ENCODE measurements around the gene MSX1.

MSX1 gene

DNA sequence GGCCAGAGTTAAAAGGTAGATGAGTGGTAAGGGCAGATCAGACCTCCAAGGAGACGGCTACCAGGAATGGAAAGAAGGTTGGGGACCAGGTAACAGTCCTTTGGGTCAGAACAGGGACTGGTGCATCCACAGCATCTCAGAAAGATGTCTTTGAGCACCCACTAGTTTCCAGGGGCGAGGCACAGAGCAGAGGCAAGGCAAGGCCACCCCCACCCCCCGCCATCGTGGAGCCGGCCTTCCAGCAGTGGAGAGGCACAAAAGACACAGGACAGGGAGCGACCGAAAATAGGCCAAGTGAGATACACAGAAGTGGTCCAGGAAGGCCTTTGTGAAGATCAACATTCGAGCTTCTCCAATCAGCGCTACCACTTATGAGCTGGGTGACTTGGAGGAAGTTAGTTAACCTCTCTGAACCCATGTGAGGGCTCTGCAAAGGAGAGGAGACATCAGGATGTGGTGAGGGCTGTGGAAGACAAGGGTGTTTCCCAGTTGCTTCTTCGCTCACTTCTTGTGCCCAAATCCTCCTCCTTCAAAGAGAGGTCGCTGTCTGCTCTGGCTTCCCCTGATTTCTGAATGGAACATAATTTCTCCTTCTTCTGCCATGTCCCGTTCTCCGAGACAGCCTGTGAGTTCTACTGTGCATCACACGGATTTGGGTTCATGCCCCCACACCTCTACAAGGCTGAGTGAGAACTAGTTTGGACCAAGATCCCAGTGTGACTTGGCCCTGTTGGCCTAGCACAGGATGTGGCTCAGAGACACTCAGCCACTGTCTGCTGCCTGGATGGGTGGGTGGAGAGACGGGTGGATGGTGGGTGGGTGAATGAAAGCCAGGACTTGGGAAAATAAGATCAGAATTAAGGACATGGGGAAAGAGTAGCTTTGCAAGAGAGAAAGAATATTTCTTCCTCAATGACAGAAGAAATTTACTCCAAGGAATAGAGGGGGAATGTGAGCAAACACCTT is 16.7 kb upstream of the MSX1 start:
- DNase-seq, result no peak

DNA sequence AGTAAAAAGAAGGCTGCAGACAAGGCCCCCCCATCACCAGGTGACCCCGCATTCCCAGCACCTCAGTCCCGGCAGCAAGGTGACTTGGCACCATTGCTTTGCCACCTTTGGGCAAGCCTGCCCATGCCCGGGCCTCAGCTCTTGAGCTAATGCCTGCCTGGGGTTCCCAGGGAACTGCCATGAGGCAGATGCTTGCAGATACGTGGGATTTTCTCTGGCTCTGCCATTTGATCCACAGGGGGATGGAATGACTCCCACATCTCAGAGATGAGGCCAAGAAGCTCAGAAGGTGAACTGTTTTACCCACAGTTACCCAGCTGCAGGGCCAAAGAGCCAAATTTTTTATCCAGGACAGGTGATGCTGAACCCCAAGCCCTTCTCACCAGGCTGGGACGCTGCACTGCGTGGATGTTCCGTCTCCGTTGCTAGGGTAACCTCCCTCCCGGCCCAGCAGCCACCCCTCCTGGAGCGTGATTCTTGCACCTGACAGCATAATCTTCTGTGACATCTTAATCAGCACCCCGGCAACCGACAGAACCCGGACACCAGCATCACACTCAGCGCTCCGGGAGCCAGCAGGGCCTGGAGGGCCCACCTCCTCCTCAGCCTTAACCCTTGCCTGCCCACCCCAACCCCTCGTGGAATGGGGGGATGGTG is 15.7 kb upstream of the MSX1 start:
- DNase-seq, result no peak

DNA sequence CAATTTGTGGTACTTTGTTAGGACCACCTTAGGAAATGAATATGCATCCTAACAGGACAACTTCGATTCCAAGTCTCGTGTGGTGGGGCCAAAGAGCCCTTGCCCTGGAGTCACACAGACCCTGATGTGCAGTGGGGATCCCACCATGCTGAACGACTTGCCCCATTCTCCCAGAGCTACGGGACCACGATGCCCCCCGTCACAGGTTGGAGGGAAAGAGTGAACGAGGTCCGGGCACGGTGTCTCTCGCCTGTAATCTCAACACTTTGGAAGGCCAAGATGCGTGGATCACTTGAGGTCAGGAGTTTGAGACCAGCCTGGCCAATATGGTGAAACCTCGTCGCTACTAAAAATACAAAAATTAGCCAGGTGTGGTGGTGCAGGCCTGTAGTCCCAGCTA is 14.4 kb upstream of the MSX1 start:
- no peak for DNase-seq

DNA sequence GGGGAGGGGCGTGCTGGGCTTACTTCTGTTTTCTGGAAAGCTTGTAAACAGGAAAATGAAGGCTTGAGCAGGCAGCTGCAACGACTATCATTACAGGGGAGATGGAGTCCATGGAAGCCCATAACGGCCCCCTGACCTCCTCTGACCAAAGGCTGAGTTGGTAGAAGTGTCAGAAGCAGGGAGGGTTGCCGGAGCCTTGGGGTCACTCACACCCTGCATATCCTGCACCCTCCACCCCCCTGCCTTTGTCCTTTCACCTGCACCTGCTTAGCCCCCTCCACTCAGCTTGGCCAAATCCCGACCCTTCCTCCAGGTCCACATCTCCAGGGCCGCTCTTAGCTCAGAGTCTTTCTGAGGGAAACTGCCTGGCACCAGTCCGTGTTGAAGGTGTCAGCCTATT is 12.5 kb upstream of the MSX1 start:
- no peak for DNase-seq

DNA sequence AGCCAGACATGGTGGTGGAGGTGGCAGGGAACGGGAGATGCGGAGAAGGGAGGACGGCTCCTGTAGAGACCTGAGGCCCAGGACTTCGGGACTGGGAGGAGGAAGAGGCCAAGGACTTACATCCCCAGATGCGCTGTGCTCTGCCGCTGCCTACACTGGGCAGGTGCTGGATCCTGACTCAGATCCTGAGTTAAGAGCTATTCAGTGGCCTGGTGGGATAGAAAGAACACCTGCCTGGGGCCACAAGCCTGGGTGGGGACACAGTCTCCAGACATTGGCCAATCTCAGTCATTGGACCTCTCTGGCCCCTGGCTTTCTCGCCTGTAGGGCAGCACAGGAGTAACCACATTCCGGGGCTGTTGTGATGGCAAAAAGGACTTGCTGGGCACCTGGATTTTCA is 10.9 kb upstream of the MSX1 start:
- no peak for DNase-seq

DNA sequence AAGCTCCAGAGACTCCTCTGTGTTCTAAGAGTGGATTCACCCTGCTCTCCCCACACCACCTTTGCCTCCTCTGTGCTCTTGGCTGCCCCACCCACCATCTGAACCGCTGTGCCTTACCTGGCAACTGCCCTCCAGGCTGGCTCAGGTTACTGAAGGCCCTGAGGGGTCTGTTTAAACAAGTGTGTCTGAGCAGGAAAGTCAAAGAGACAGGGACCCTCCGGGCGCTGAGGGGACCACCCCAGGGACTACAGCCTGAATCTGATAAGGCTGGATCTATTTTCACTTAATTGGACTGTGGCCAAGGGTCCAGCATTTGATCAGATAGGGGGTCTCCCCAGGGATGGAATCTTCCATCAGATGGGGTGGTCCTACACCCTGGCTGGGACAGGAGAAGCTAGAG is 10.4 kb upstream of the MSX1 start:
- no peak for DNase-seq

DNA sequence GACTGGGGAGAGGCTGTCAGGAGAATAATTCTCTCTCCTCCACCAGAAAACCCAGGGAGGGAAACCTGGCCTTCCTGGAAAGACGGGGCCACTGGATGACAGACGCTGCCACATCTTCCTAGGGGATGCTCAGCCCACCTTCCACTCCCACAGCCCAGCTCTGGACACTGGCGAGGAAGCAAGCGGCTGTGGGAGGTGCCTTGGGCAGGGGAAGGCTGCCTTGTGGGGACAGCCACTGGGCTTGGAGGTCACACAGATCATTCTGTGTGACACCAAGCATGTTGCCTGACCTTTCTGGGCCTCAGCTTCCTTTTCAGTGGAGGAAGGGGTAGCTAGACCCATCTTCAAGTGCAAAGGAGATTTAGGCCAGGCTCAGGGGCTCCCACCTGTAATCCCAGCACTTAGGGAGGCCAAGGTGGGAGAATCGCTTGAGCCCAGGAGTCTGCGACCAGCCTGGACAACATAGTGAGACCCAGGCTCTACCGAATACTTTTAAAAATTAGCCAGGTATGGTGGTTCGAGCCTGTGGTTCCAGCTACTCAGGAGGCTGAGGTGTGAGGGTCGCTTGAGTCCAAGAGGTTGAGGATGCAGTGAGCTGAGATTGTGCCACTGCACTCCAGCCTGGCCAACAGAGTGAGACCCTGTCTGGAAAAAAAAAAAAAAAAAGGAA is 9.8 kb upstream of the MSX1 start:
- DNase-seq, result no peak

DNA sequence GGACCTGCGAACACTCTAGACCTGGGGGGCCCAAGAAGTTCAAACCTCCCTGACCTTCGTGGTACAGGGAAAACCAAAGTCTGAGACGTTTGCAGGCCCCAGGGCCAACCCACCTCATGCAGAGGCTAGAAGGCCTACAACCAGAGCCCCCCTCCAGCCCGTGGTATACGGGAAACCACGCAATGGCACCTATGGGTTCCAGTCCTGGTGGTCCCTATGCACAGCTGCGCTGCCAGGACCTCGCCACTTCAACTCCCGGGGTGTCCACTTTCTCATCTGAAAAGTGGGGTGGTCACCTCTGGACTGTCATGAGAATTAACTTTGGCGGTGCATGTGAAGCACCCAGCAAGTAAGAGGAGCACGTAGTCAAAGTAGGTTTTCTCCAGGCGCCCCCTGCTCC is 8.4 kb upstream of the MSX1 start:
- DNase-seq, result no peak

DNA sequence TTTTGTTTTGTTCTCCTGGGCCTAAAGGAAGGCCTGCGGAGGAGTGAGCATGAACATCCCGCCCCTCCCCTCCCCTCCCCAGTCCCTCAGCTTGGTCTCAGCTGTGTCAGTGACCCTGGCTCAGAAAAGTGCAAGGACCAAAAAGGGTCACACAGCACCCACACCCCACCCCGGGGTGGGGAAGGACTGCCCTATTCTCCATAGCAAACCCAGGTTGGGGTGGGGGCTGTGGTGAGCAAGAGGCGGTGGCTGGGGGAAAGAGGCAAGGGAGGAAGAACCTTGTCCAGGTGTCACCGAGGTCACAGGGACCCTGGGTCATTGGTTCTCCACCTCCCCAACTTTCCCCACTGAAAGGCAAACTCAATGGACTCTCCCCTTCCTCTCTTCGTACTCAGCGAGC is 7.6 kb upstream of the MSX1 start:
- no peak for DNase-seq

- DNase-seq, result no peak
These were observed 6.7 kb upstream of the MSX1 start for GRCh38 chr4:4852591-4853362.

DNA sequence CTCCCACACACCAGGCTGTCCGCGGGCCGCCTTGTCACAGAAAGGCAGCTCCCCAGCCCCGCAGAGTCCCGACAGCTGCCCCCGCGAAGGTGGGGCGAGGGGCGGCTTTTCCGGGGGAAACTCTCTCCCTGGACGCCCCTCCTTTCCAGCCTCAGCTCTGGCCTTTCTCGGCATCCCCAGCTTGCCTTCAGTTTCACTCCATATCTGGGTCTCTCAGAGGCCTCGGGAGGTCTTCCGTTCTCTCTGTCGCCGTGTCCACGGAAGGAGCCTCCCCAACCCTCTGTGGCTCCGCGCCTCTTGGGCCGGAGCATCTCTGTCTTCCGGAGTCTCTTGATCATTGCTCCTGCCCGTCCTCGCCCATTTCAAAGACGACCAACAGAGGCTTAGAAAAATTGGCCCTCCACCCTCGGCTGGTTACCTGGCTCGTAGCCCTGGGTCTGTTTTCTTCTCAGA is 6.1 kb upstream of the MSX1 start:
- no peak for DNase-seq

DNA sequence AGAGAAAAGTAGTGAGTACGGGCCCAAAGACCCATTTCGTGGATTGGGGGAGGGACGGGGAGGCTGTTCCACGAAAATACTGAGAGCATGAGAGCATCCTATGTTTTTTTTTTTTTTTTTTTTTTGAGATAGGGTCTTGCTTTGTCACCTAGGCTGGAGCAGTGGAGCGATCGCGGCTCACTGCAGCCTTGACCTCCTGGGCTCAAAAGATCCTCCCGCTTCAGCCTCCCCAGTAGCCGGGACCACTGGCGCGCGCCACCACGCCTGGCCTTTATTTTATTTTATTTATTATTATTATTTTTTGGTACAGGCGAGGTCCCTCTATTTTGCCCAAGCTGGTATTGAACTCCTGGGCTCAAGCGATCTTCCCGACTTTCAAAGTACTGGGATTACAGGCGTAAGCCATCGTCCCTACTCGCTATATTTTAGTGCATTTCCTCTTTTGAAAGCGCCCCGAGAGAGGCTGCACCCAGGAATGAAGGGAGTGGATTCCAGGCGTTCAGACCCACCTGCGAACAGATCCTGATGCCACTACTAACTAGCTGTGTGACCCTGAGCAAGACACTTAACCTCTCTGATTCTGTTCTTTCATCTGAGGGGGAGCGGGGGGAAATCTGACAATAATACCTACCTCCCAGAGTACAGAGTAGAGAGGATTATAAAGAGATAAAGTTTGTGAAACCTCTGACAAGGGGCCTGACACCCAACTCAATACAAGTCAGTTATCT is 5.4 kb upstream of the MSX1 start:
- no peak for DNase-seq

- DNase-seq, result no peak
These were observed 4.7 kb upstream of the MSX1 start for GRCh38 chr4:4854649-4855295.

DNA sequence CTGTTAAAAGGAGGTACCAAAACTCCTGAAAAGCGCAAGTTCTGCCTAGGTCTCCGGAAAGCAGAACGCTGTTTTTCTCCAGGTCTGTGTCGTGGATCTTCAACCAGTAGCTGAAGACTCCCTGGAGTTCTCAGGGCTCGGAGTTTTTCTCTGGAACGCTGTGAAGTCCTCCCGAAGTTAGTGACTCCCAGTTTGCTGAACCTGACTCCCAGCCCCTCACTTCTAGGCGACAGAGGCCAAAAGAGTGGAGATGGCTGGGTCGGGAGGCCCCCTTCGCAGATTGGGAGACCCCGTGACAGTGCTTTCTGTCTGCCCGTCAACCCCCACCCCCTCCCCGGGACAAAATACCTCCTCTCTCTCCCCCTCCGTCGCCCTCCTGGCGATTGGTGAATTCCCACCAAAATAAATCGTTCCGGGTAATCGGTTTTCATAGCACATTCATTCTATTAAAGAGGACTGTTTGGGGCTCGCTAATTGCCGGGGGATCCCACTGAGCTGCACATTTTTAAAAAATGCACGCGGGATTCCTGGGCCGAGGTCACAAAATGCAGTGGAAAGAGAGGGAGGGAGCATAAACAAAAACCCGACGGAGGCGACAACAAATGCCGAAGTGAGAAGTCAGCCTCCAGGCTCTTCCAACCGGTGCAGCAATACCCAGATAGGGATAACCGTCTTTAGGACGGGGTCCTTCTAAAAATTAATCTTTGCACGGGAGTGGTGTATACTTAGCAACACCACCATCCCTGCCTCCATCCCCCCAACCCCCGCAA is 4.0 kb upstream of the MSX1 start:
- DNase-seq, result no peak

DNA sequence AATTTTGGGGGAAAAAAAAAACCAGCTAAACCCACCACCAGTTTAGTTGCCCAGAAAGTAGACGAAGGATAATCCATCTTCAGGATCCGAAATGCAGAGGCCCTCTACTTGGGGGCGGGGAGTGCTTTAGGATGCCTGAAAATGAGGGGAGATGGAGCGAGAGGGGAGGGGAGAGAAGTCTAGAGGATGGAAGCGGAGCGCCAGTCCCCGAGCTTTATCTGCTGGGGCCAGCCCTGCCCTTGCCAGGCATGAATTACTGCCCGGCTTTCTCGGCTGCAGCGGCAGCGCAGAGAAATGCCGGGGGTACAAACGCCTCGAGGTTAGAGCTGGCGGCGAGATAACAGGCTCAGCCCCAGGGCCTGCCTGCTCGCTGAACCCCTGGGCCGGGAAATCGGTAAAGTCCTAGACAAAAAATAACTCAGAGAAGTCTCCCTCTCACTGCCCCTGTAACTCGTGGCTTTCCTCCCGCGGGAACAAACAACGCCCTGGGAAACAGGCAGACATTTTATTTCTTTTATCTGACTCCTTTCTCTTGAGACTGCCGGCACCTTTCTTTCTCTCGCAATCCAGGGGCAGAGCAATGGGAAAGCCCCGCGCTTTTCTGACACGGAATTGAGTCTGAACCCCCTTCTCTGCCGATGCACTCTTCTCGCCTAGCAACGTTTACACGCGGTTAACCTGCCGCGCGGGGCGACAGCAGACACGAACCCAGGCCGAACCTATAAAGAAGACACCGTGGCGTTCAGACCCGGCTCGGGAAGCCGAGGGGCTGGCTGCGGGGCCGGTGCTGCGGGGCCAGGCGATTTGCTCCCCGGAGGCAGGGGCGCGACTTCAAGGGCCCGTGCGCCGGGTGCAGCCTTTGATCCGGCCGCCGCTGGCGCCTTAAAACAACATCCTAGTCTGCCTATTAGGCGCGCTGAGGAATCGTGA is 3.1 kb upstream of the MSX1 start:
- no peak for DNase-seq

GRCh38 chr4:4857001-4857808 is 2.3 kb upstream of the MSX1 start:
- no peak for DNase-seq

- DNase-seq, result no peak
These were observed 1.5 kb upstream of the MSX1 start for GRCh38 chr4:4857809-4858508.
